Measurements from ENCODE around the gene RBM3.
A peak's percentile ranks its signal among the peaks of the same experiment; 100 is the strongest.

Gene RBM3

DNA sequence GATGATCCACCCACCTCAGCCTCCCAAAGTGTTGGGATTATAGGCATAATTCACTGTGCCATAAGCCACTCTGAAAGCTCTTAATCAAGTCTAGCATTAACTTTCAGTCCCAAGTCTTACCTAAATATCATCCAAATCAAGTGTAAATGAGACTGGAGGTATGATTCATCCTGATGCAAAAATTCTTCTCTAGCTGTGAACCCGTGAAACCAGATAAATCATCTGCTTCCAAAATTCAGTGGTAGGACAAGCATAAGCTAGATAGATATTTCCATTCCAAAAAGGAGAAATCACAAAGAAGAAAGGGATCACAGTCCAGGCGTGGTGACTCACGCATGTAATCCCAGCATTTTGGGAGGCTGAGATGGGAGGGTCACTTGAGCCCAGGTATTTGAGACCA is 43.5 kb upstream of the RBM3 start:
- no peak overlapping the region for H3K4me3 ChIP-seq (ENCODE audit: low read depth, low read length)
- POLR2A ChIA-PET, result interaction anchor here (2.0 kb wide), 1 partner anchor 9 kb away, joined by 8 read pairs; the partner anchor contains the start of gene EBP
- CTCF ChIA-PET, result no interaction called here
- TF ChIP-seq ZNF221 (tag by site-specific recombination; IDR thresholded peaks at IDR 0.05; ENCODE audit: borderline replicate concordance) (no peak), ZNF324 (tag by site-specific recombination; IDR thresholded peaks at IDR 0.05) (no peak), ZBTB8A (tag by site-specific recombination; IDR thresholded peaks at IDR 0.05) (no peak), HOXD13 (CRISPR knock-in tag; IDR thresholded peaks at IDR 0.05; ENCODE audit: borderline replicate concordance) (no peak), FEZF1 (tag by site-specific recombination; IDR thresholded peaks at IDR 0.05) (no peak), ZNF394 (tag by site-specific recombination; IDR thresholded peaks at IDR 0.05; ENCODE audit: borderline replicate concordance) (no peak), ZBTB21 (tag by site-specific recombination; IDR thresholded peaks at IDR 0.05) (no peak), ZNF501 (tag by site-specific recombination; IDR thresholded peaks at IDR 0.05) (no peak)
- TF ChIP-seq, protein P1, sequence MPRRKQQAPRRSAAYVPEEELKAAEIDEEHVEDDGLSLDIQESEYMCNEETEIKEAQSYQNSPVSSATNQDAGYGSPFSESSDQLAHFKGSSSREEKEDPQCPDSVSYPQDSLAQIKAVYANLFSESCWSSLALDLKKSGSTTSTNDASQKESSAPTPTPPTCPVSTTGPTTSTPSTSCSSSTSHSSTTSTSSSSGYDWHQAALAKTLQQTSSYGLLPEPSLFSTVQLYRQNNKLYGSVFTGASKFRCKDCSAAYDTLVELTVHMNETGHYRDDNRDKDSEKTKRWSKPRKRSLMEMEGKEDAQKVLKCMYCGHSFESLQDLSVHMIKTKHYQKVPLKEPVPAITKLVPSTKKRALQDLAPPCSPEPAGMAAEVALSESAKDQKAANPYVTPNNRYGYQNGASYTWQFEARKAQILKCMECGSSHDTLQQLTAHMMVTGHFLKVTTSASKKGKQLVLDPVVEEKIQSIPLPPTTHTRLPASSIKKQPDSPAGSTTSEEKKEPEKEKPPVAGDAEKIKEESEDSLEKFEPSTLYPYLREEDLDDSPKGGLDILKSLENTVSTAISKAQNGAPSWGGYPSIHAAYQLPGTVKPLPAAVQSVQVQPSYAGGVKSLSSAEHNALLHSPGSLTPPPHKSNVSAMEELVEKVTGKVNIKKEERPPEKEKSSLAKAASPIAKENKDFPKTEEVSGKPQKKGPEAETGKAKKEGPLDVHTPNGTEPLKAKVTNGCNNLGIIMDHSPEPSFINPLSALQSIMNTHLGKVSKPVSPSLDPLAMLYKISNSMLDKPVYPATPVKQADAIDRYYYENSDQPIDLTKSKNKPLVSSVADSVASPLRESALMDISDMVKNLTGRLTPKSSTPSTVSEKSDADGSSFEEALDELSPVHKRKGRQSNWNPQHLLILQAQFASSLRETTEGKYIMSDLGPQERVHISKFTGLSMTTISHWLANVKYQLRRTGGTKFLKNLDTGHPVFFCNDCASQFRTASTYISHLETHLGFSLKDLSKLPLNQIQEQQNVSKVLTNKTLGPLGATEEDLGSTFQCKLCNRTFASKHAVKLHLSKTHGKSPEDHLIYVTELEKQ (tag by site-specific recombination; IDR thresholded peaks at IDR 0.05; ENCODE audit: borderline replicate concordance), result no peak
- TF ChIP-seq, protein P2, sequence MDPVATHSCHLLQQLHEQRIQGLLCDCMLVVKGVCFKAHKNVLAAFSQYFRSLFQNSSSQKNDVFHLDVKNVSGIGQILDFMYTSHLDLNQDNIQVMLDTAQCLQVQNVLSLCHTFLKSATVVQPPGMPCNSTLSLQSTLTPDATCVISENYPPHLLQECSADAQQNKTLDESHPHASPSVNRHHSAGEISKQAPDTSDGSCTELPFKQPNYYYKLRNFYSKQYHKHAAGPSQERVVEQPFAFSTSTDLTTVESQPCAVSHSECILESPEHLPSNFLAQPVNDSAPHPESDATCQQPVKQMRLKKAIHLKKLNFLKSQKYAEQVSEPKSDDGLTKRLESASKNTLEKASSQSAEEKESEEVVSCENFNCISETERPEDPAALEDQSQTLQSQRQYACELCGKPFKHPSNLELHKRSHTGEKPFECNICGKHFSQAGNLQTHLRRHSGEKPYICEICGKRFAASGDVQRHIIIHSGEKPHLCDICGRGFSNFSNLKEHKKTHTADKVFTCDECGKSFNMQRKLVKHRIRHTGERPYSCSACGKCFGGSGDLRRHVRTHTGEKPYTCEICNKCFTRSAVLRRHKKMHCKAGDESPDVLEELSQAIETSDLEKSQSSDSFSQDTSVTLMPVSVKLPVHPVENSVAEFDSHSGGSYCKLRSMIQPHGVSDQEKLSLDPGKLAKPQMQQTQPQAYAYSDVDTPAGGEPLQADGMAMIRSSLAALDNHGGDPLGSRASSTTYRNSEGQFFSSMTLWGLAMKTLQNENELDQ (tag by site-specific recombination; IDR thresholded peaks at IDR 0.05; ENCODE audit: low read depth), result no peak
- TF ChIP-seq, protein P3, sequence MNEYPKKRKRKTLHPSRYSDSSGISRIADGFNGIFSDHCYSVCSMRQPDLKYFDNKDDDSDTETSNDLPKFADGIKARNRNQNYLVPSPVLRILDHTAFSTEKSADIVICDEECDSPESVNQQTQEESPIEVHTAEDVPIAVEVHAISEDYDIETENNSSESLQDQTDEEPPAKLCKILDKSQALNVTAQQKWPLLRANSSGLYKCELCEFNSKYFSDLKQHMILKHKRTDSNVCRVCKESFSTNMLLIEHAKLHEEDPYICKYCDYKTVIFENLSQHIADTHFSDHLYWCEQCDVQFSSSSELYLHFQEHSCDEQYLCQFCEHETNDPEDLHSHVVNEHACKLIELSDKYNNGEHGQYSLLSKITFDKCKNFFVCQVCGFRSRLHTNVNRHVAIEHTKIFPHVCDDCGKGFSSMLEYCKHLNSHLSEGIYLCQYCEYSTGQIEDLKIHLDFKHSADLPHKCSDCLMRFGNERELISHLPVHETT (tag by site-specific recombination; IDR thresholded peaks at IDR 0.05), result no peak
- TF ChIP-seq, protein P4, sequence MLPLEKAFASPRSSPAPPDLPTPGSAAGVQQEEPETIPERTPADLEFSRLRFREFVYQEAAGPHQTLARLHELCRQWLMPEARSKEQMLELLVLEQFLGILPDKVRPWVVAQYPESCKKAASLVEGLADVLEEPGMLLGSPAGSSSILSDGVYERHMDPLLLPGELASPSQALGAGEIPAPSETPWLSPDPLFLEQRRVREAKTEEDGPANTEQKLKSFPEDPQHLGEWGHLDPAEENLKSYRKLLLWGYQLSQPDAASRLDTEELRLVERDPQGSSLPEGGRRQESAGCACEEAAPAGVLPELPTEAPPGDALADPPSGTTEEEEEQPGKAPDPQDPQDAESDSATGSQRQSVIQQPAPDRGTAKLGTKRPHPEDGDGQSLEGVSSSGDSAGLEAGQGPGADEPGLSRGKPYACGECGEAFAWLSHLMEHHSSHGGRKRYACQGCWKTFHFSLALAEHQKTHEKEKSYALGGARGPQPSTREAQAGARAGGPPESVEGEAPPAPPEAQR (tag by site-specific recombination; IDR thresholded peaks at IDR 0.05), result no peak
- no peaks in the 10 kb centered on the region for H3K4me1 ChIP-seq (ENCODE audit: control insufficient read depth, insufficient read depth, low read length)
- no peaks in the 10 kb centered on the region for H3K9me3 ChIP-seq (ENCODE audit: control insufficient read depth, insufficient read depth, low read depth, low read length)
- H3K27ac ChIP-seq (ENCODE audit: extremely low read depth, low read depth, low read length), result no peak overlapping the region
- peaks cover 13 to 30% of the 10 kb centered on the region in 2 experiments; a peak in 2 of 3 replicates for H3K36me3 ChIP-seq (ENCODE audit: control insufficient read depth in 2 of 2, insufficient read depth in 1 of 2, low read length in 2 of 2)

DNA sequence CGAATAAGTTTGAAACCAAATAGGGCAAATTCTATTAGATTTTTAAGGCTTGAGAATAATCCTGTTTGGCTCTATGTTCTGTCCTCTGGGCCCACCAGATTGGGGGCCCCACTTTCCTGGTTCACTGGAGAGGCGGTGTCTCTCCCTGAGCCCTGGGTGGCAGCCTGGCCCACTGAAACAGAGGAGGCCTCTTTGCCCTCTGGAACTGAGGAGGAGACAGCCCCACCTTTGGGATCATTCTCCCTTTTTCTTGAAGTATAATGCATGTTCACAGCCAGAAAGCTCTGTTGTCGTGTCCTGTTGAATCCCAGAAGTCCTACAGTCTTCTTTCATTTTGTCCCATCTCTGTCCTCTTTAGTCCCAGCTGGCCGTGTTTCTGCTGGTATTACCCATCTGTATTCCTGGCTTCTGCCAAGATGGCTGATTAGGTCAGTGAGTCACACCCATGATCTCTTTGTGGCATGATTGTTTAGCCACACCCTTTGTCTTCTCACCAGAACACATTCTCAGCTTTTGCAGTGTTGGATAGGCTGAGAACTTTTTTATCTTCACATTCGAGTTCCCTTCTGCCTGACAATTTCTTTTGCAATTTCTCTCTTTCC is 42.8 kb upstream of the RBM3 start:
- H3K36me3 ChIP-seq (ENCODE audit: control insufficient read depth in 2 of 2, insufficient read depth in 1 of 2, low read length in 2 of 2), result peaks cover 6 to 27% of the 10 kb centered on the region in 2 experiments; a peak in 2 of 3 replicates
- POLR2A ChIA-PET, result interaction anchor here (2.0 kb wide), 1 partner anchor 10 kb away, joined by 8 read pairs; the partner anchor contains the start of gene EBP
- no peak overlapping the region for H3K4me3 ChIP-seq (ENCODE audit: low read depth, low read length)
- H3K4me1 ChIP-seq (ENCODE audit: control insufficient read depth, insufficient read depth, low read length), result no peaks in the 10 kb centered on the region
- no peaks in the 10 kb centered on the region for H3K9me3 ChIP-seq (ENCODE audit: control insufficient read depth, insufficient read depth, low read depth, low read length)
- no peak overlapping the region for H3K27ac ChIP-seq (ENCODE audit: extremely low read depth, low read depth, low read length)
- CTCF ChIA-PET, result no interaction called here
- TF ChIP-seq KLF1 (tag by site-specific recombination; IDR thresholded peaks at IDR 0.05) (peak; percentile 63; the same call in 1 of the 2 replicates), PRDM1 (tag by site-specific recombination; IDR thresholded peaks at IDR 0.05) (0 out of 2 replicates have a peak, but pooled peaks have one; percentile 22), ZBTB17 (tag by site-specific recombination; IDR thresholded peaks at IDR 0.05) (peak; percentile 57), ZNF214 (tag by site-specific recombination; IDR thresholded peaks at IDR 0.05; ENCODE audit: borderline replicate concordance) (no peak)
- TF ChIP-seq, protein P5, sequence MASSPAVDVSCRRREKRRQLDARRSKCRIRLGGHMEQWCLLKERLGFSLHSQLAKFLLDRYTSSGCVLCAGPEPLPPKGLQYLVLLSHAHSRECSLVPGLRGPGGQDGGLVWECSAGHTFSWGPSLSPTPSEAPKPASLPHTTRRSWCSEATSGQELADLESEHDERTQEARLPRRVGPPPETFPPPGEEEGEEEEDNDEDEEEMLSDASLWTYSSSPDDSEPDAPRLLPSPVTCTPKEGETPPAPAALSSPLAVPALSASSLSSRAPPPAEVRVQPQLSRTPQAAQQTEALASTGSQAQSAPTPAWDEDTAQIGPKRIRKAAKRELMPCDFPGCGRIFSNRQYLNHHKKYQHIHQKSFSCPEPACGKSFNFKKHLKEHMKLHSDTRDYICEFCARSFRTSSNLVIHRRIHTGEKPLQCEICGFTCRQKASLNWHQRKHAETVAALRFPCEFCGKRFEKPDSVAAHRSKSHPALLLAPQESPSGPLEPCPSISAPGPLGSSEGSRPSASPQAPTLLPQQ (tag by site-specific recombination; IDR thresholded peaks at IDR 0.05), result 0 out of 2 replicates have a peak, but pooled peaks have one; percentile 16
- TF ChIP-seq, protein P6, sequence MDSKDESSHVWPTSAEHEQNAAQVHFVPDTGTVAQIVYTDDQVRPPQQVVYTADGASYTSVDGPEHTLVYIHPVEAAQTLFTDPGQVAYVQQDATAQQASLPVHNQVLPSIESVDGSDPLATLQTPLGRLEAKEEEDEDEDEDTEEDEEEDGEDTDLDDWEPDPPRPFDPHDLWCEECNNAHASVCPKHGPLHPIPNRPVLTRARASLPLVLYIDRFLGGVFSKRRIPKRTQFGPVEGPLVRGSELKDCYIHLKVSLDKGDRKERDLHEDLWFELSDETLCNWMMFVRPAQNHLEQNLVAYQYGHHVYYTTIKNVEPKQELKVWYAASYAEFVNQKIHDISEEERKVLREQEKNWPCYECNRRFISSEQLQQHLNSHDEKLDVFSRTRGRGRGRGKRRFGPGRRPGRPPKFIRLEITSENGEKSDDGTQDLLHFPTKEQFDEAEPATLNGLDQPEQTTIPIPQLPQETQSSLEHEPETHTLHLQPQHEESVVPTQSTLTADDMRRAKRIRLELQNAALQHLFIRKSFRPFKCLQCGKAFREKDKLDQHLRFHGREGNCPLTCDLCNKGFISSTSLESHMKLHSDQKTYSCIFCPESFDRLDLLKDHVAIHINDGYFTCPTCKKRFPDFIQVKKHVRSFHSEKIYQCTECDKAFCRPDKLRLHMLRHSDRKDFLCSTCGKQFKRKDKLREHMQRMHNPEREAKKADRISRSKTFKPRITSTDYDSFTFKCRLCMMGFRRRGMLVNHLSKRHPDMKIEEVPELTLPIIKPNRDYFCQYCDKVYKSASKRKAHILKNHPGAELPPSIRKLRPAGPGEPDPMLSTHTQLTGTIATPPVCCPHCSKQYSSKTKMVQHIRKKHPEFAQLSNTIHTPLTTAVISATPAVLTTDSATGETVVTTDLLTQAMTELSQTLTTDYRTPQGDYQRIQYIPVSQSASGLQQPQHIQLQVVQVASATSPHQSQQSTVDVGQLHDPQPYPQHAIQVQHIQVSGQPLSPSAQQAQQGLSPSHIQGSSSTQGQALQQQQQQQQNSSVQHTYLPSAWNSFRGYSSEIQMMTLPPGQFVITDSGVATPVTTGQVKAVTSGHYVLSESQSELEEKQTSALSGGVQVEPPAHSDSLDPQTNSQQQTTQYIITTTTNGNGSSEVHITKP (tag by site-specific recombination; IDR thresholded peaks at IDR 0.05), result peak; percentile 79
